NCI-H1105 treated with DMSO at 0.1 percent for 48 hours (cell line): ENCODE results near the gene BLNK.
A peak's percentile ranks its signal among the peaks of the same experiment; 100 is the strongest.

Experiments
- DNase-seq: peaks from one replicate; lab custom pipeline; 2025; lab: John Stamatoyannopoulos, UW

Gene BLNK

GRCh38 chr10:96288151-96288621 lies 16.8 kb upstream of the BLNK start:
- DNase-seq, result no peak

- DNase-seq, result peak; percentile 63
Observed at GRCh38 chr10:96287392-96288105, 16.2 kb upstream of the BLNK start.

- DNase-seq, result no peak
Observed at GRCh38 chr10:96285331-96285752, 14.0 kb upstream of the BLNK start.

- no peak for DNase-seq
Observed at GRCh38 chr10:96283756-96284155, 12.4 kb upstream of the BLNK start.

GRCh38 chr10:96283351-96283750 lies 12.0 kb upstream of the BLNK start:
- no peak for DNase-seq

- no peak for DNase-seq
Observed at GRCh38 chr10:96281444-96282029, 10.2 kb upstream of the BLNK start.

GRCh38 chr10:96280859-96281258 lies 9.5 kb upstream of the BLNK start:
- DNase-seq, result no peak

GRCh38 chr10:96279191-96279641 lies 7.8 kb upstream of the BLNK start:
- no peak for DNase-seq

- DNase-seq, result no peak
Observed at GRCh38 chr10:96276831-96277230, 5.5 kb upstream of the BLNK start.

- DNase-seq, result no peak
Observed at GRCh38 chr10:96276426-96276825, 5.1 kb upstream of the BLNK start.

- no peak for DNase-seq
Observed at GRCh38 chr10:96275685-96276418, 4.5 kb upstream of the BLNK start.

GRCh38 chr10:96272316-96273280 lies 1.2 kb upstream of the BLNK start:
- DNase-seq, result no peak

GRCh38 chr10:96270571-96270970 lies 798 bp downstream of the BLNK start:
- no peak for DNase-seq

GRCh38 chr10:96269438-96270300 lies 1.7 kb downstream of the BLNK start:
- no peak for DNase-seq

- no peak for DNase-seq
Observed at GRCh38 chr10:96268341-96268909, 2.9 kb downstream of the BLNK start.

- no peak for DNase-seq
Observed at GRCh38 chr10:96267234-96267705, 4.1 kb downstream of the BLNK start.

- DNase-seq, result peak; percentile 0
Observed at GRCh38 chr10:96266118-96266770, 5.1 kb downstream of the BLNK start.

- DNase-seq, result no peak
Observed at GRCh38 chr10:96264938-96265337, 6.4 kb downstream of the BLNK start.

- DNase-seq, result no peak
Observed at GRCh38 chr10:96263669-96264068, 7.7 kb downstream of the BLNK start.

GRCh38 chr10:96263176-96263575 lies 8.2 kb downstream of the BLNK start:
- DNase-seq, result no peak
